Measurements from ENCODE around the gene TMCO1. TPM values are rescaled to one million over a fixed set of nuclear protein-coding genes. Genes with fewer than 3 reads are reported as not detected.

The TMCO1 gene
- total RNA-seq, 3 donors from 2014 or later: 103 to 209 (median 144) TPM

- Histone ChIP-seq H3K4me3 (no peak overlapping the region), H3K4me1 (ENCODE audit: low read depth) (peaks cover 9% of the 10 kb centered on the region), H3K9me3 (no peaks in the 10 kb centered on the region), H3K36me3 (ENCODE audit: low read depth) (no peaks in the 10 kb centered on the region)
- DNase-seq (no peak), ATAC-seq (no peak)
- intact Hi-C loops (cut with DNase I, micrococcal nuclease): no loop called here
- TF ChIP-seq CTCF (IDR thresholded peaks at IDR 0.05): no peak
Observed at GRCh38 chr1:165772739-165773138, 4.1 kb upstream of the TMCO1 start.

DNA sequence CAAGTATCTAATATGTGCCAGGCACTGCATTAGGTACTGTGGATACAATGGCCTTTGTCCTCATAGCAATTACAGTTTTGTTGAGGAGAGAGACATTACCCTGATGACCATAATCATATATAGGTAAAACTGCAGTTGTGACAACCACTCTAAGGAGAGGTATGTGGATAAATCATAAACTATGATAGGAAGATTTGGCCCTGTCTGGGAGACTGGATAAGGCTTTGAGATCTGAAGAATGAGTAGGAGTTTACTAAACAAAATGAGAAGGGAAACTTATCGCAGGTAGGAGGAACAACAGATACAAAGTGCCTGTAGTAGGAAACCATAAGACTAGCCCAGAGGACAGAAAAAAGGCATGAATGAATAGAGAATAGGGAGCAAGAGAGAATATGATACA is 4.4 kb downstream of the TMCO1 start:
- intact Hi-C loops (cut with DNase I, micrococcal nuclease): no loop called here
- Histone ChIP-seq H3K36me3 (ENCODE audit: low read depth) (no peaks in the 10 kb centered on the region), H3K4me3 (no peak overlapping the region), H3K4me1 (ENCODE audit: low read depth) (peaks cover 19% of the 10 kb centered on the region), H3K9me3 (no peaks in the 10 kb centered on the region)
- no peak for TF ChIP-seq CTCF (IDR thresholded peaks at IDR 0.05)
- DNase-seq: no peak
- ATAC-seq: no peak

DNA sequence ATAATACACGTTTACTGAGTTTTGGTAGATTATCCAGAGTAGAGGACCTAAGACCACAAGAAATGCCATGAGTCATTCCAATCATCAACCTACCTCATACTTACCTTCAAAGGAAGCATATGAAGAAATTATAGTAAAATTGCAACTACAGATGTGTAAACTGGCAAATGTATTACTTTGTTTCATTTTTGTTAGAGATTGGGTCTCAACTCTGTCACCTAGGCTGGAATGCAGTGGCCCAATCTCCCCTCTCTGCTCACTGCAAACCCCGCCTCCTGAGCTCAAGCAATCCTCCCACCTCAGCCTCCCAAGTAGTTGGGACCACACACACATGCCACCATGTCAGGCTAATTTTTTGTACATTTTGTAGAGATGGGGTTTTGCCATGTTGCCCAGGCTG is 5.2 kb downstream of the TMCO1 start:
- Histone ChIP-seq H3K4me3 (no peak overlapping the region), H3K4me1 (ENCODE audit: low read depth) (peaks cover 19% of the 10 kb centered on the region), H3K9me3 (no peaks in the 10 kb centered on the region), H3K36me3 (ENCODE audit: low read depth) (no peaks in the 10 kb centered on the region)
- no peak for ATAC-seq
- DNase-seq: no peak
- no peak for TF ChIP-seq CTCF (IDR thresholded peaks at IDR 0.05)
- intact Hi-C loops (cut with DNase I, micrococcal nuclease): no loop called here

DNA sequence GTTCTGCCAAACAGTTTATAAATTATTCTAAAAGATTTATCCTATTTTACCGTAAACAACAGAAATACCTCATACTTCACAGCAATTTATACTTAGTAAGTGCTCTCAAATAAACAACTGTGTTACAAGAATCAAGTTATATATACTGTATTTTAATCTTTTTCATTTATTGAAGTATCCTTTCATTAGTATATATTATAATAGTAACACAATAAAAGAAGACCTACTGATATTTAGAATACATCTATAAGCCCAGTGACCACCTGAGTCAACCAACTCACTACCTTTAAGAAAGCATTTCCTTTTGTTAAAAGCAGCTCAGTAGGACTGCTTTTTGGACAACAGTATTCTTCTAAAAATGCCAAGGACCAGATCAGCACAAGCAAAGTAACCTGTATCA is 5.9 kb downstream of the TMCO1 start:
- no peak for ATAC-seq
- Histone ChIP-seq H3K4me1 (ENCODE audit: low read depth) (peaks cover 13% of the 10 kb centered on the region), H3K36me3 (ENCODE audit: low read depth) (no peaks in the 10 kb centered on the region)

DNA sequence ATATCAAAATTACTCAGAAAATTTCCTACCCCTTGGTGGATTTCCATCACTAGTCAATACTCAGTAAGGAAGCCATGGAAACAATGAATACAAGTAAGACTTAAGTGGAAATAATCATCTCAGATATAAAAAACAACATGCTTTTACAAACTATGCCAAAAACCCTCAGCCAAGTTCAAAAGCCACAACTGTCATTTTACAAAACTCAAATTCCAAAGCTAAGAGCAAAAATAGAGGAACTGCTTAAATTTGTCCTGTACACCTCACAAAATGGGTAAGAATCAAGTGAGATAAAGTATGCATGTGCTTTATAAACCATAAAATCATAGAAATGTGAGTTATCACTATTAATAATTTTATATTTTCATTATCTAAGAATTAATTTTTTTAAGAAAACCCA is 9.6 kb downstream of the TMCO1 start:
- Histone ChIP-seq H3K9me3 (no peaks in the 10 kb centered on the region), H3K4me3 (no peak overlapping the region), H3K36me3 (ENCODE audit: low read depth) (no peaks in the 10 kb centered on the region), H3K4me1 (ENCODE audit: low read depth) (no peaks in the 10 kb centered on the region)
- ATAC-seq: no peak
- TF ChIP-seq CTCF (IDR thresholded peaks at IDR 0.05): no peak
- intact Hi-C loops (cut with DNase I, micrococcal nuclease): no loop called here
- DNase-seq: no peak

More for the DNA sequence above, 5.9 kb downstream of the TMCO1 start:
- no peak overlapping the region for H3K4me3 ChIP-seq
- no peak for TF ChIP-seq CTCF (IDR thresholded peaks at IDR 0.05)
- intact Hi-C loops (cut with DNase I, micrococcal nuclease): no loop called here
- no peaks in the 10 kb centered on the region for H3K9me3 ChIP-seq
- DNase-seq: no peak

DNA sequence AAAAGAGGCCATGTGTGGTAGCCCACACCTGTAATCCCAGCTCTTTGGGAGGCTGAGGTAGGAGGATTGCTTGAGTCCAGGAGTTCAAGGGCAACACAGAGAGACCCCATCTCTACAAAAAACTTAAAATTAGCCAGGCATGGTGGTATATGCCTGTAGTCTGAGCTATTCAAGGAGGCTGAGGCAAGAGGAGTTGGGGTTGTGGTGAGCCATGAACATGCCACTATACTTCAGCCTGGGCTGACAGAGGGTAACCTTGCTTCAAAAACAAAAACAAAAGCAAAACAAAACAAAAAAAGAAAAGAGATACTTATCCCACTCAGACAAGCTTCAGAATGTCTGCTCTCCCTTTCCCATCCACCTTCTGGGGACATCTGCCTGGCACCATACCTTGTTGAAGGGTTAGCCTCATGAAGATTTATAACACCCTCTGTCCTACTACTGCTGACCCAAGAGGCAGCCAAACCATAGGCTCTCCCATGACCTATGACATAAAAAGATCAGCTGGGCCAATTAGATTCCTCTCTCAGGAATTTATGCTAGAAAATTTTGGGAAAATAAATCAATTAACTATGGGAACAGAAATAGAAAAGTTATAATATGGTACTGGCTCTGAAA is 13.2 kb downstream of the TMCO1 start:
- Histone ChIP-seq H3K36me3 (ENCODE audit: low read depth) (no peaks in the 10 kb centered on the region), H3K9me3 (no peaks in the 10 kb centered on the region), H3K4me3 (no peak overlapping the region), H3K4me1 (ENCODE audit: low read depth) (no peaks in the 10 kb centered on the region)
- intact Hi-C loops (cut with DNase I, micrococcal nuclease): no loop called here
- ATAC-seq (no peak), DNase-seq (no peak)
- no peak for TF ChIP-seq CTCF (IDR thresholded peaks at IDR 0.05)

All from mucosa of descending colon (tissue), 3 donors.